BJ (cell line): ENCODE results near the gene ADAMTS5. TPM values are rescaled to one million over a fixed set of nuclear protein-coding genes. Genes with fewer than 3 reads are reported as not detected.

Source experiments
- CTCF ChIA-PET: fragments of 350-600 bp; formaldehyde crosslinking; extraction: SDS; loops from one replicate; lab custom pipeline; 2021; ENCODE audit warnings: antibody characterized with exemption, inconsistent platforms; lab: Yijun Ruan, JAX
- POLR2A ChIA-PET: fragments of 300-600 bp; sonication (Branson Sonifier 250); formaldehyde crosslinking; extraction: SDS; loops from one replicate; lab custom pipeline; 2021; ENCODE audit warnings: antibody characterized with exemption; lab: Charles Lee
- DNase-seq: peaks from one replicate; pipeline ENCODE4 v3.0.0-alpha.2; 2011; ENCODE audit warnings: low read depth
- H3K27me3 ChIP-seq: 2 replicates; pipeline ENCODE4 v1.6.0; 2011; ENCODE audit warnings: low read length; ENCODE audit not compliant: control insufficient read depth, insufficient read depth
- H3K36me3 ChIP-seq: 2 replicates; pipeline ENCODE4 v1.5.1; 2011; ENCODE audit warnings: low read length; ENCODE audit not compliant: control insufficient read depth, insufficient read depth
- H3K4me3 ChIP-seq: 2 replicates; pipeline ENCODE4 v1.5.1; 2011; ENCODE audit warnings: low read depth, mild to moderate bottlenecking, control low read depth, low read length
- CTCF ChIP-seq: IDR thresholded peaks from 2 replicates; pipeline ENCODE4 v1.5.1; 2011; ENCODE audit warnings: low read depth, mild to moderate bottlenecking, control low read depth, inconsistent platforms, low read length, moderate library complexity; ENCODE audit not compliant: insufficient read depth
- polyA plus RNA-seq: library from polyadenylated mRNA; depleted of rRNA; stranded (reverse); fragments of >200 nt; gene quantifications from 2 replicates; pipeline ENCODE4 v1.2.3, GENCODE V29; 2011

ADAMTS5 gene
- polyA plus RNA-seq, 1 experiment, result 4.2 TPM

- CTCF ChIA-PET, result no interaction called here
- no peak for DNase-seq
These were observed 56.9 kb downstream of the ADAMTS5 start for GRCh38 chr21:26909972-26910371.

GRCh38 chr21:26900980-26901379 is 65.9 kb downstream of the ADAMTS5 start:
- Histone ChIP-seq H3K4me3 (no peak overlapping the region), H3K27me3 (peaks cover 1% of the 10 kb centered on the region; the same call in 1 of the 2 replicates), H3K36me3 (no peaks in the 10 kb centered on the region)
- no peak for TF ChIP-seq CTCF
- CTCF ChIA-PET, result interaction anchor here (0.7 kb wide), 1 partner anchor 19 kb away, joined by 3 read pairs; no protein-coding TSS in a partner anchor
- DNase-seq, result no peak
- POLR2A ChIA-PET, result no interaction called here

More at GRCh38 chr21:26909972-26910371, 56.9 kb downstream of the ADAMTS5 start:
- Histone ChIP-seq H3K27me3 (no peaks in the 10 kb centered on the region), H3K4me3 (no peak overlapping the region), H3K36me3 (no peaks in the 10 kb centered on the region)
- TF ChIP-seq CTCF, result peak; percentile 15; the same call in 1 of the 2 replicates
- POLR2A ChIA-PET, result no interaction called here

GRCh38 chr21:26892151-26892550 is 74.7 kb downstream of the ADAMTS5 start:
- Histone ChIP-seq H3K36me3 (no peaks in the 10 kb centered on the region), H3K27me3 (no peaks in the 10 kb centered on the region), H3K4me3 (no peak overlapping the region)
- POLR2A ChIA-PET, result no interaction called here
- no peak for TF ChIP-seq CTCF
- no peak for DNase-seq
- CTCF ChIA-PET, result no interaction called here

GRCh38 chr21:26888931-26889330 is 78.0 kb downstream of the ADAMTS5 start:
- no peak for DNase-seq
- POLR2A ChIA-PET, result no interaction called here
- H3K27me3 ChIP-seq, result no peaks in the 10 kb centered on the region
- CTCF ChIA-PET, result no interaction called here
- H3K4me3 ChIP-seq, result no peak overlapping the region
- no peak for TF ChIP-seq CTCF
- no peaks in the 10 kb centered on the region for H3K36me3 ChIP-seq

DNA sequence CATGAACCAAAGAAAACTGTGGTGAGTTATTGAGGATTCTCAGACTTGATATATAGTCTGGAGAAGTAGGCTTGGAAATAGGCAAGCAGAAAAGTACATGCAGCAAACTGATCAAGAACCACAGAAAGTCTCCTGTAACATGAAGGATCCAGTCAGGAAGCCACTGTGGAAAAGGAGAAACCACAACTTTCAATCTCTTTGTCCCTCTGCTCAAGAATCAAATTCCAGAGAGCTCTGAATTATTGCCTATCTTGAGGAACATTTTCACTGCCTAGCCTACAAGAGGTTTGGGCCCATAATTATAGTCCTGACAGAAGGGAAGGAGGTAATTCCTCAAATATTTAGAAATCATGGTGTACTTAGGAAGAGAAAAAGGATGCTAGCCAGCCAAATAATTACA is 78.6 kb downstream of the ADAMTS5 start:
- POLR2A ChIA-PET, result no interaction called here
- CTCF ChIA-PET, result no interaction called here
- TF ChIP-seq CTCF, result no peak
- H3K4me3 ChIP-seq, result no peak overlapping the region
- H3K36me3 ChIP-seq, result no peaks in the 10 kb centered on the region
- H3K27me3 ChIP-seq, result no peaks in the 10 kb centered on the region
- DNase-seq, result no peak
